ENCODE results near the gene PDZD4.

DNA sequence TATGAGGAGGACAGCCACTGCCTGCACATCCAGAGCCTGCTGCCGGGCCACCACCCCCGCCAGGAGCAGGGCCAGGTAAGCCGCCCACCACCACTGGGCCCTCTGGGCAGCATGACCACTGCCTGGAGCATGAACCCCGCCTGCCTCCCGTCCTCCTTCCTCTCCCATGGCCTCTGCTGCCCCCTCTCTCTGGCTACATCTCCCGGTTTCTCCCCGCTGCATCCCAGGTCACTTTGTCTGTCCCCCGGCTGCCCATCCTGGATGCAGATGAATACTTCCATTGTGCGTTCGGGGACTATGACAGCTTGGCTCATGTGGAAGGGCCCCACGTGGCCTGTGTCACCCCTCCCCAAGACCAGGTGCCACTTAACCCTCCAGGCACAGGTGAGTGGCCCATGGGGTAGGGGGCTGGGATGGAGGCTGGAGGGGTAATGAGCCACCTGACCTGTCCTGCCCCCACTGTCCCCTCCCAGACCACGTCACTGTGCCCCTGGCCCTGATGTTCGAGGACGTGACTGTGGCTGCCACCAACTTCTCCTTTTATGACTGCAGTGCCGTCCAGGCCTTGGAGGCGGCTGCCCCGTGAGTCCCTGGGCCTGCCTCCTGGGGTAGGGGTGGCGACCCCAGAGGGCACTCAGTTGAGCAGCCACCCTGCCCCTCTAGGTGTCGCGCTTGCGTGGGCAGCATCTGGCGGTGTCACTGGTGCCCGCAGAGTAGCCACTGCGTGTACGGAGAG is 60.3 kb downstream of the PDZD4 start:
- TF ChIP-seq, protein P1, sequence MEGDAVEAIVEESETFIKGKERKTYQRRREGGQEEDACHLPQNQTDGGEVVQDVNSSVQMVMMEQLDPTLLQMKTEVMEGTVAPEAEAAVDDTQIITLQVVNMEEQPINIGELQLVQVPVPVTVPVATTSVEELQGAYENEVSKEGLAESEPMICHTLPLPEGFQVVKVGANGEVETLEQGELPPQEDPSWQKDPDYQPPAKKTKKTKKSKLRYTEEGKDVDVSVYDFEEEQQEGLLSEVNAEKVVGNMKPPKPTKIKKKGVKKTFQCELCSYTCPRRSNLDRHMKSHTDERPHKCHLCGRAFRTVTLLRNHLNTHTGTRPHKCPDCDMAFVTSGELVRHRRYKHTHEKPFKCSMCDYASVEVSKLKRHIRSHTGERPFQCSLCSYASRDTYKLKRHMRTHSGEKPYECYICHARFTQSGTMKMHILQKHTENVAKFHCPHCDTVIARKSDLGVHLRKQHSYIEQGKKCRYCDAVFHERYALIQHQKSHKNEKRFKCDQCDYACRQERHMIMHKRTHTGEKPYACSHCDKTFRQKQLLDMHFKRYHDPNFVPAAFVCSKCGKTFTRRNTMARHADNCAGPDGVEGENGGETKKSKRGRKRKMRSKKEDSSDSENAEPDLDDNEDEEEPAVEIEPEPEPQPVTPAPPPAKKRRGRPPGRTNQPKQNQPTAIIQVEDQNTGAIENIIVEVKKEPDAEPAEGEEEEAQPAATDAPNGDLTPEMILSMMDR (IDR thresholded peaks at IDR 0.05): no peak
- TF ChIP-seq EP300 (IDR thresholded peaks at IDR 0.05) (no peak), POLR2AphosphoS5 (IDR thresholded peaks at IDR 0.05) (no peak), POLR2A (IDR thresholded peaks at IDR 0.05) (no peak)

Measured in stomach (tissue), 4 donors.